ENCODE data around the gene TMEM38A. TPM values are rescaled to one million over a fixed set of nuclear protein-coding genes. Genes with fewer than 3 reads are reported as not detected.

The TMEM38A gene
- total RNA-seq: 0.34 and 0.74 TPM in 2 replicates

GRCh38 chr19:16660763-16661479, at the start of gene TMEM38A:
Gene TMEM38A (plus strand): TSS chr19:16661139. CDS start chr19:16661218, 79 bp downstream.

GRCh38 chr19:16628183-16628983, 32.6 kb upstream of the TMEM38A start, which contains the start of gene MED26:
Gene MED26 (minus strand): TSS chr19:16628204. CDS start chr19:16627943, 261 bp downstream.

GRCh38 chr19:16659832-16660708, 869 bp upstream of the TMEM38A start, which contains the start of gene SMIM7:
Gene SMIM7 (minus strand): TSS chr19:16660144. CDS start chr19:16660110, 34 bp downstream.

Other genes with a start within 250 kb of the TMEM38A start
- 6.2 and 8.8 TPM in 2 replicates for gene EPS15L1, start 189.2 kb upstream of the TMEM38A start, total RNA-seq
- gene CALR3, start 165.0 kb upstream of the TMEM38A start, total RNA-seq: not detected in 2 replicates
- 2.4 TPM in 2 replicates for gene C19orf44, start 164.7 kb upstream of the TMEM38A start, total RNA-seq
- gene CHERP, start 118.7 kb upstream of the TMEM38A start, total RNA-seq: 5.5 and 6.1 TPM in 2 replicates
- 30.6 and 33.1 TPM in 2 replicates for gene SLC35E1, start 88.7 kb upstream of the TMEM38A start, total RNA-seq
- gene MED26, start 32.9 kb upstream of the TMEM38A start, total RNA-seq: 5.4 and 7.1 TPM in 2 replicates
- gene SMIM7, start 995 bp upstream of the TMEM38A start, total RNA-seq: 69.4 and 70.1 TPM in 2 replicates
- not detected in 2 replicates for gene NWD1, start 58.7 kb downstream of the TMEM38A start, total RNA-seq
- gene SIN3B, start 168.3 kb downstream of the TMEM38A start, total RNA-seq: 13.5 and 16.0 TPM in 2 replicates
- not detected in 2 replicates for gene F2RL3, start 227.9 kb downstream of the TMEM38A start, total RNA-seq